ENCODE results near the gene FAF1.

Gene FAF1

GRCh38 chr1:50978852-50979781 lies 19.1 kb upstream of the FAF1 start:
- in situ Hi-C loops (cut with MboI; ENCODE audit: low pct_unique_long_range_greater_than_20kb, low sequenced_read_pairs, unreplicated experiment), result no loop called here
- DNase-seq (ENCODE audit: low spot score), result no peak
- TF ChIP-seq, protein P1, sequence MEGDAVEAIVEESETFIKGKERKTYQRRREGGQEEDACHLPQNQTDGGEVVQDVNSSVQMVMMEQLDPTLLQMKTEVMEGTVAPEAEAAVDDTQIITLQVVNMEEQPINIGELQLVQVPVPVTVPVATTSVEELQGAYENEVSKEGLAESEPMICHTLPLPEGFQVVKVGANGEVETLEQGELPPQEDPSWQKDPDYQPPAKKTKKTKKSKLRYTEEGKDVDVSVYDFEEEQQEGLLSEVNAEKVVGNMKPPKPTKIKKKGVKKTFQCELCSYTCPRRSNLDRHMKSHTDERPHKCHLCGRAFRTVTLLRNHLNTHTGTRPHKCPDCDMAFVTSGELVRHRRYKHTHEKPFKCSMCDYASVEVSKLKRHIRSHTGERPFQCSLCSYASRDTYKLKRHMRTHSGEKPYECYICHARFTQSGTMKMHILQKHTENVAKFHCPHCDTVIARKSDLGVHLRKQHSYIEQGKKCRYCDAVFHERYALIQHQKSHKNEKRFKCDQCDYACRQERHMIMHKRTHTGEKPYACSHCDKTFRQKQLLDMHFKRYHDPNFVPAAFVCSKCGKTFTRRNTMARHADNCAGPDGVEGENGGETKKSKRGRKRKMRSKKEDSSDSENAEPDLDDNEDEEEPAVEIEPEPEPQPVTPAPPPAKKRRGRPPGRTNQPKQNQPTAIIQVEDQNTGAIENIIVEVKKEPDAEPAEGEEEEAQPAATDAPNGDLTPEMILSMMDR (IDR thresholded peaks at IDR 0.05; ENCODE audit: extremely low read depth, insufficient read depth, missing control alignments), result no peak

DNA sequence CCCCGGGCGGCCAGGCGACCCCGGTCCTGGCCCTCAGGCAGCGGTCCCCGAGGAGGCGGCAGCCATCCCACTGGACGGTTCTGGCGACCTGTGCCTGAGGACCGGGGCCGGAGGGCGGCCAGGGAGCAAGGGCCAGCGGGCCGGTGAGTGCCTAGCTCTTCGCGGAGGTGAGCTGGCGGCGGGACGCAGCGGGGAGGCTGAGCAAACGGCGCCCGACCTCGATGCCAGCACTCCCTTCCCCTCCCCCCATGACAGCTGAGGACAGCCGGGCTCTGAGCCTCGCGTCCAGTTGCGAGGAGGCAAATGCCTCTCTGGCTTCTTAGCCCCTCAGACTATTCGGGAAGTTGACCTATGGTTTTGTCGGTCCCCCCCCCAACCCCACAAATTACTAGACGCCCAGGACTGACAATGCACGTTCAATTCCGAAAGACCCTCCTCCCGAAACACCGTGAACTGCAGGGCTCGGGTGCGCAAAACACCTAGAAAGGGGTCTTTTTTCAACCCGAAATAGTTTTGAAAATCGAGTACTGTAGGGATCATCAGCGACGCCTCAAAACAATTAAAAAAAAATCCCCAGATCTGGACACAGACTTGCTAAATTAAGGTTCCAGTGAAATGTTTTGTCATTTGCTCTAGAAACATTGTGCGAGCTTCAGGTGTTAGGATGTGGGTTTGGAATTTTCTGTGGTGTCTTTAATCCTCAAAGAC lies 18.2 kb upstream of the FAF1 start:
- TF ChIP-seq, protein P1 (IDR thresholded peaks at IDR 0.05; ENCODE audit: extremely low read depth, insufficient read depth, missing control alignments), result no peak
- DNase-seq (ENCODE audit: low spot score), result peak; percentile 66
- in situ Hi-C loops (cut with MboI; ENCODE audit: low pct_unique_long_range_greater_than_20kb, low sequenced_read_pairs, unreplicated experiment), result no loop called here

DNA sequence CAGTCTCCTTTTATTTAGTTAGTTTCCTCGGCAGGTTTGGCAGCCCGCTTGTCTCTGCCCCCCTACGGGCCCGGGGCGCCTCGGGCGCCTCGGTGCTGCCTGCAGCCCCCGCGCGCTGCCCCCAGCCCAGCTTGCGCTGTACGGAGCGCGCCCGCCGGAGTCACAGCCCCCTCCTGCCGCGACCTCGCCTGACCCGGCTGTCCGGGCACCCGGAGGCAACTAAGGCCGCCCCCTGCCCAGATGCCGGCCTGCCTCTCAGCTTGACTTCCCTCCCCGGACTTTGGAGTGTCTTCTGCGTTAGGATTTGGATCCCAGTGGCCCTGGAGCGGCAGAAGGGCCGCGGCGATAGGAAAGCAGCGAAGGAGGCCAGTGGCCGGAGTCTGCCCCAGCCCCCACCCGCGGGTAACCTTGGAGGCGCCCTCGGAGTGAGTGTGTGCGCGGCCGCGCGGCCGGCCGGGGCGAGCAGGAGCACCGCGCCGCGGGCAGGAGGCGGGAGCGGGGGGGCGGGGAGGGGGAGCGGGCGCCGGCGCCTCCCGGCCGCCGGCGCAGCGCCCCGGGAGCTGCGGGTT lies 17.6 kb upstream of the FAF1 start:
- in situ Hi-C loops (cut with MboI; ENCODE audit: low pct_unique_long_range_greater_than_20kb, low sequenced_read_pairs, unreplicated experiment), result no loop called here
- peak; percentile 73 for DNase-seq (ENCODE audit: low spot score)
- TF ChIP-seq, protein P1 (IDR thresholded peaks at IDR 0.05; ENCODE audit: extremely low read depth, insufficient read depth, missing control alignments), result no peak

DNA sequence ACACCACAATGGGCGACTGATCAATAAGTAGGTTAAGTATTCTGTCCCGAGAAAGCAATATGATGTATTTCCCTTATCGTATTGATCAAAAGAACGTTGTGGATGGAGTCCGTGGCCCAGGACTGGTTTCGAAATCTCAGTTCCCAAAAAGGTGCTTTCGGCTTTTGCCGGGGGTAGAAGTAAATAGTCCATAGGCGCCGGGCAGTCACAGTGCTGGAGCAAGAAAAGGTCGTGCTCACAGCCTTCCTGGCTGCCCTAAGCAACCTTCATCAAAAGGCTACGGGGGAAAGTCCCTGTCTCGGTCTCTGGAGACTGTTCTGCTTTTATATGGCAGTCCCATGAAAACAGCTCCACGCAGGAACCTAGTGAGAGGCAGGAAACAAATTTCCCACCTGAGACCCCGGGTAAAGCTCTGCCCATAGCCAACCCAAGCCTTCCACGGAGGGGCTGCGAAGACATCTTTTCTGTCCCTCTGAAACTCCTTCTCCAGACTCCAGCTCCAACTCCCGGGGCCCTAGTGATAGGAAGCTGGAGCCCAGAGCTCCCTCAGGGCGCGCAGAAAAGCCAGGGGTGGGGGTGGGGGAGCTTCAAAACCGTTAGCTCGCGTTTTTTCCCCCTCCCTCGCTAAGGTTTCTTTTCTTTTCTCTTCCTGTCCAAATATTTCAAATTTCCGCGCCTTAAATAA lies 17.0 kb upstream of the FAF1 start:
- in situ Hi-C loops (cut with MboI; ENCODE audit: low pct_unique_long_range_greater_than_20kb, low sequenced_read_pairs, unreplicated experiment), result no loop called here
- peak; percentile 65 for DNase-seq (ENCODE audit: low spot score)
- TF ChIP-seq, protein P1 (IDR thresholded peaks at IDR 0.05; ENCODE audit: extremely low read depth, insufficient read depth, missing control alignments), result no peak

GRCh38 chr1:50976111-50976889 lies 16.2 kb upstream of the FAF1 start:
- TF ChIP-seq, protein P1 (IDR thresholded peaks at IDR 0.05; ENCODE audit: extremely low read depth, insufficient read depth, missing control alignments), result no peak
- in situ Hi-C loops (cut with MboI; ENCODE audit: low pct_unique_long_range_greater_than_20kb, low sequenced_read_pairs, unreplicated experiment), result no loop called here
- DNase-seq (ENCODE audit: low spot score), result no peak
